PC-3 (cell line): ENCODE measurements around the gene PABPC3. TPM values are rescaled to one million over a fixed set of nuclear protein-coding genes. Genes with fewer than 3 reads are reported as not detected.

Experiments used
- ATAC-seq: fragments of 200-7000 bp; cut with Tn5 transposase; 2 replicates; pipeline ENCODE4 v1.9.1; 2020; ENCODE audit warnings: mild to moderate bottlenecking, moderate library complexity
- BruUV-seq: library from RNA; stranded (reverse); fragments of 400-500 nt; replicated peaks from 2 replicates; lab custom pipeline; 2021; lab: Mats Ljungman, UMichigan
- CTCF ChIA-PET: fragments of 300-600 bp; sonication (Branson Sonifier 250); formaldehyde crosslinking; loops from one replicate; lab custom pipeline; 2022; ENCODE audit warnings: antibody characterized with exemption; lab: Charles Lee
- POLR2A ChIA-PET: fragments of 300-600 bp; sonication (Branson Sonifier 250); formaldehyde crosslinking; loops from one replicate; lab custom pipeline; 2022; ENCODE audit warnings: antibody characterized with exemption; ENCODE audit not compliant: unreplicated experiment; lab: Charles Lee
- DNase-seq: peaks from one replicate; pipeline ENCODE4 v3.0.0-alpha.2; 2015
- H2AFZ ChIP-seq: fragments of 300-600 bp; sonication (generic); 2 replicates; pipeline ENCODE4 v1.6.0; 2016; ENCODE audit warnings: antibody characterized with exemption, low read length
- H3F3A ChIP-seq: fragments of 300-600 bp; sonication (generic); one replicate; pipeline ENCODE4 v1.6.0; 2017; ENCODE audit warnings: antibody characterized with exemption, low read length, control low read depth, mild to moderate bottlenecking; ENCODE audit not compliant: unreplicated experiment
- H3K27ac ChIP-seq: fragments of 300-600 bp; sonication (generic); 2 replicates; pipeline ENCODE4 v1.5.1; 2016; ENCODE audit warnings: mild to moderate bottlenecking, low read length
- H3K27me3 ChIP-seq: fragments of 300-600 bp; sonication (generic); 2 replicates; pipeline ENCODE4 v1.6.1; 2016; ENCODE audit warnings: low read length, mixed read lengths
- H3K36me3 ChIP-seq: fragments of 300-600 bp; sonication (generic); 2 replicates; pipeline ENCODE4 v1.6.1; 2016; ENCODE audit warnings: low read depth, mixed run types, low read length, mixed read lengths
- H3K4me1 ChIP-seq: fragments of 300-600 bp; sonication (generic); 2 replicates; pipeline ENCODE4 v1.5.1; 2016; ENCODE audit warnings: low read length; ENCODE audit not compliant: insufficient read depth
- H3K4me2 ChIP-seq: fragments of 300-600 bp; sonication (generic); 2 replicates; pipeline ENCODE4 v1.6.0; 2016; ENCODE audit warnings: low read length
- H3K4me3 ChIP-seq: fragments of 300-600 bp; sonication (generic); 2 replicates; pipeline ENCODE4 v1.5.1; 2016; ENCODE audit warnings: mild to moderate bottlenecking, low read length, mixed read lengths
- H3K79me2 ChIP-seq: fragments of 300-600 bp; sonication (generic); 2 replicates; pipeline ENCODE4 v1.6.1; 2017; ENCODE audit warnings: low read length, mixed read lengths
- H3K9ac ChIP-seq: fragments of 300-600 bp; sonication (generic); 2 replicates; pipeline ENCODE4 v1.6.0; 2016; ENCODE audit warnings: mild to moderate bottlenecking, low read length
- H3K9me2 ChIP-seq: fragments of 300-600 bp; sonication (generic); replicated peaks from 2 replicates; pipeline ENCODE4 v1.6.1; 2016; ENCODE audit warnings: mixed run types, low read length, mixed read lengths
- H3K9me3 ChIP-seq: fragments of 300-600 bp; sonication (generic); 2 replicates; pipeline ENCODE4 v1.6.1; 2016; ENCODE audit warnings: low read length, mixed read lengths
- H4K20me1 ChIP-seq: fragments of 300-600 bp; sonication (generic); 2 replicates; pipeline ENCODE4 v1.6.1; 2016; ENCODE audit warnings: low read length, mixed read lengths
- EZH2 ChIP-seq: fragments of 300-600 bp; sonication (generic); IDR thresholded peaks from one replicate; pipeline ENCODE4 v1.6.1; 2017; ENCODE audit warnings: antibody characterized with exemption, mild to moderate bottlenecking, low read length; ENCODE audit not compliant: unreplicated experiment
- EZH2phosphoT487 ChIP-seq: fragments of 300-600 bp; sonication (generic); IDR thresholded peaks from 2 replicates; pipeline ENCODE4 v1.6.1; 2018; ENCODE audit warnings: mild to moderate bottlenecking, antibody characterized with exemption, low read length, borderline replicate concordance
- intact Hi-C: fragments of 100-400 bp; cut with micrococcal nuclease; formaldehyde crosslinking; loops from 2 replicates; pipeline ENCODE4 v1.9.0; 2023
- total RNA-seq: library from RNA; depleted of rRNA; stranded (reverse); fragments of >200 nt; gene quantifications from 2 replicates; pipeline ENCODE4 v1.2.3, GENCODE V29; 2014
- TF ChIP-seq, protein P1 (sequence below): fragments of 300-600 bp; sonication (generic); conservative IDR thresholded peaks from 2 replicates; pipeline ENCODE4 v1.5.1; 2017; ENCODE audit warnings: antibody characterized with exemption, low read depth, mild to moderate bottlenecking, low read length

PABPC3 gene
- total RNA-seq, 1 experiment from 2014 or later, result 0.26 TPM

DNA sequence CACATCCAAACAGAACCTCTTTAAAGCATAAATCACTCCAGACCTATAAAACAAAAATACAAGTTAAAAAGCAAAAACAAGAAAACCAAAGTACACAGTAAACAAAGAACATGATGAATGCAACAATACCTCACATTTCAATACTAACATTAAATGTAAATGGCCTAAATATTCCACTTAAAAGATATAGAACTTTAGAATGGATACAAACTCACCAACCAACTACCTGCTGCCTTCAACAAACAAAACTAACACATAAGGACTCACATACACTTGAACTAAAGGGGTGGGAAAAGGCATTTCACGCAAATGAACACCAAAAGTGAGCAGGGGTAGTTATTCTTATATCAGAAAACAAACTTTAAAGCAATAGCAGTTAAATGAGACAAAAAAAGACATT, 44.9 kb upstream of the PABPC3 start:
- ChIA-PET POLR2A (no interaction called here), CTCF (no interaction called here)
- no peak overlapping the region for H3K4me3 ChIP-seq
- no peaks in the 10 kb centered on the region for H4K20me1 ChIP-seq
- no peaks in the 10 kb centered on the region for H3K9me3 ChIP-seq
- H3K9me2 ChIP-seq, result no peaks in the 10 kb centered on the region
- H3K36me3 ChIP-seq, result no peaks in the 10 kb centered on the region
- no peaks in the 10 kb centered on the region for H3F3A ChIP-seq
- H3K4me1 ChIP-seq, result no peaks in the 10 kb centered on the region
- no peak overlapping the region for H3K27ac ChIP-seq
- intact Hi-C loops, result no loop called here
- no peak for ATAC-seq
- no peak overlapping the region for H3K4me2 ChIP-seq
- DNase-seq, result no peak
- BruUV-seq, result no TSS peak
- H3K9ac ChIP-seq, result no peak overlapping the region
- peaks cover 52% of the 10 kb centered on the region for H3K27me3 ChIP-seq
- TF ChIP-seq EZH2 (no peak), EZH2phosphoT487 (no peak)
- TF ChIP-seq, protein P1, sequence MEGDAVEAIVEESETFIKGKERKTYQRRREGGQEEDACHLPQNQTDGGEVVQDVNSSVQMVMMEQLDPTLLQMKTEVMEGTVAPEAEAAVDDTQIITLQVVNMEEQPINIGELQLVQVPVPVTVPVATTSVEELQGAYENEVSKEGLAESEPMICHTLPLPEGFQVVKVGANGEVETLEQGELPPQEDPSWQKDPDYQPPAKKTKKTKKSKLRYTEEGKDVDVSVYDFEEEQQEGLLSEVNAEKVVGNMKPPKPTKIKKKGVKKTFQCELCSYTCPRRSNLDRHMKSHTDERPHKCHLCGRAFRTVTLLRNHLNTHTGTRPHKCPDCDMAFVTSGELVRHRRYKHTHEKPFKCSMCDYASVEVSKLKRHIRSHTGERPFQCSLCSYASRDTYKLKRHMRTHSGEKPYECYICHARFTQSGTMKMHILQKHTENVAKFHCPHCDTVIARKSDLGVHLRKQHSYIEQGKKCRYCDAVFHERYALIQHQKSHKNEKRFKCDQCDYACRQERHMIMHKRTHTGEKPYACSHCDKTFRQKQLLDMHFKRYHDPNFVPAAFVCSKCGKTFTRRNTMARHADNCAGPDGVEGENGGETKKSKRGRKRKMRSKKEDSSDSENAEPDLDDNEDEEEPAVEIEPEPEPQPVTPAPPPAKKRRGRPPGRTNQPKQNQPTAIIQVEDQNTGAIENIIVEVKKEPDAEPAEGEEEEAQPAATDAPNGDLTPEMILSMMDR, result no peak
- H3K79me2 ChIP-seq, result no peaks in the 10 kb centered on the region
- H2AFZ ChIP-seq, result no peak overlapping the region

DNA sequence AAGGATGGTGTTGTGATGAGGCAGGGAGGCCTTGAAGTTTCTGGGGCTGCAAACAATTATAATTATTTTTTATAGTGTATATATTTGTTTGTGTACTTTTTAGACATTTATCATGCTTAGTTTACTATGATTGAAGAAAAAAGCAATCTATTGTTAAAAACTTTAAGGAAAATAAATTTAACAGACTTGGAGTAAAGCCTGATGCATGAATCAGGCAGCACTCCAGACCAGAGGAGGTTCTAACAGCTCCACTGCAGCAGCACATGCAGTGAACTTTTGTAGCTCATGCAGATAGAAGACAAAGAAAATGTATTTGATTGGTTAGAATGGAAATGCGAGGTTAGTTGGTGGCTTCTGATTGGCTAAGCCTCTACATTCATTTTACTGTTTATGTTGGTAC, 36.8 kb upstream of the PABPC3 start:
- intact Hi-C loops, result no loop called here
- ATAC-seq, result no peak

DNA sequence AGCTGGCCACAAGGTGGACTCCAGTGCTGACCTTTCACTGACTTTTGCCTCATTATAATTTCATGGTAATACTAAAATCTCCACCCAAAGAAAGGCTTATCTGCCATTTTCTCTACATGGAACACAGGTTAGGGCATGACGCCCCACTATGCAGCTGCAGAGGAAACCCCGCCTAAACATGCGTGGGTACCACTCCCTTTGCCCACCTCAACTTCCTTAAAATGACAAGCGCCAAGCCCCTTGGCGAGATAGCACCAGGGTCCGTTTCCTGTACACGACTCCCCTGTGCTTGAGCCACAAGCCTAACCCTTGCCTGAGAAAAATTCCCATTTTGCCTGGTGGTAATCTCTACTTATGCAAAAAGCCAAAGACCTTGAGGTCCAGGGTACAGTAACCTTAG, 36.0 kb upstream of the PABPC3 start:
- H3K27me3 ChIP-seq, result peaks cover 44% of the 10 kb centered on the region
- ATAC-seq (no peak), DNase-seq (no peak)
- H3K27ac ChIP-seq, result no peak overlapping the region
- intact Hi-C loops, result no loop called here
- POLR2A ChIA-PET, result no interaction called here
- H3K9me3 ChIP-seq, result no peaks in the 10 kb centered on the region
- CTCF ChIA-PET, result no interaction called here
- H4K20me1 ChIP-seq, result no peaks in the 10 kb centered on the region
- H3F3A ChIP-seq, result no peaks in the 10 kb centered on the region
- no peaks in the 10 kb centered on the region for H3K79me2 ChIP-seq
- TF ChIP-seq EZH2 (no peak), EZH2phosphoT487 (no peak)
- TF ChIP-seq, protein P1, result no peak
- no peak overlapping the region for H3K4me3 ChIP-seq
- H3K4me1 ChIP-seq, result no peaks in the 10 kb centered on the region
- H3K4me2 ChIP-seq, result no peak overlapping the region
- no TSS peak for BruUV-seq
- H3K9ac ChIP-seq, result no peak overlapping the region
- no peak overlapping the region for H2AFZ ChIP-seq
- no peaks in the 10 kb centered on the region for H3K9me2 ChIP-seq
- H3K36me3 ChIP-seq, result no peaks in the 10 kb centered on the region

More for the DNA sequence above, 36.8 kb upstream of the PABPC3 start:
- Histone ChIP-seq H3K9me3 (no peaks in the 10 kb centered on the region), H3K27me3 (peaks cover 45% of the 10 kb centered on the region), H4K20me1 (no peaks in the 10 kb centered on the region), H3K79me2 (no peaks in the 10 kb centered on the region), H3K36me3 (no peaks in the 10 kb centered on the region), H3K27ac (no peak overlapping the region), H3F3A (no peaks in the 10 kb centered on the region), H3K4me1 (no peaks in the 10 kb centered on the region), H3K9ac (no peak overlapping the region), H3K4me2 (no peak overlapping the region), H3K4me3 (no peak overlapping the region), H2AFZ (no peak overlapping the region), H3K9me2 (no peaks in the 10 kb centered on the region)
- BruUV-seq, result no TSS peak
- TF ChIP-seq EZH2phosphoT487, result no peak
- no peak for TF ChIP-seq EZH2
- TF ChIP-seq, protein P1, result no peak
- ChIA-PET CTCF (no interaction called here), POLR2A (no interaction called here)
- no peak for DNase-seq
